GM19035 (cell line): ENCODE results near the gene AMFR.
A peak's percentile ranks its signal among the peaks of the same experiment; 100 is the strongest.

ENCODE experiments used
- ATAC-seq: cut with Tn5 transposase; IDR thresholded peaks from one replicate; pipeline ENCODE4 v1.9.1; 2021; ENCODE audit not compliant: unreplicated experiment

AMFR gene

DNA sequence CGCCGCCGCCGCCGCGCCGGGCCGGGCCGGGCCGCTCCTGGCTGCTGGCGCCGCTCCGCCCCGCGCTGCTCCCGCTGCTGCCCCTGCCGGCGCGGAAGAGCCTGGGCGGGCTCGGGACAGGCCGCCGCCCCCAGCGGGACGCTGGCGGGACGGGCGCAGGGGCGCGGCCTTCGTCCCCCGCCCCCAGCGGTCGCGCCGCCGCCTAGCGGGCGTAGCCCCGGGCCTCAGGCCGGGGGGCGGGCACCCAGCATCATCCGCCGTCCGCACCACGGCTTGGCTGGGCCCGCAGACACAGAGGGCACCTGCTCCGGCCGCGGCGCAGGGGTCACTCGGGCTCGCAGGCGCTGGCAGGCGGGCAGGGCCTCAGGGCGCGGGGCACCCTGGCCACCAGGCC, at the start of gene AMFR:
Gene AMFR, minus strand, starts transcription at position 107 of the 394 bp plus-strand sequence. CDS start 218 bp downstream, outside the sequence.
- ATAC-seq: peak; percentile 77

DNA sequence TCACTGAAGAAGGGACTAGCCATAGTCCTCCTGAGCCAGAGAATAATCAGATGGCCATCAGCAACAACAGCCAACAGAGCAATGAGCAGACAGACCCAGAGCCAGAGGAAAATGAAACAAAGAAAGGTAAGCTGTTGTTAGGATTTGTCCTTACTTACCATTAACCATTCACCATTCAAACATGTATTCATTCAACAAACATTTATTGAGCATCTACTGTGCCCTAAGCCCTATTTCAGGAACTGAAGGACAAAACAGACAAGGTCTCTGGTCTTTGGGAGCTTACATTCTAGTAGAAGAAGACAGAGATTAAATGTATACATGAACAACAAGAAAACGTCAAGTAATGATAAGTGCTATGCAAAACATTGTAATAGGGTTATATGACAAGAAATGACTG, 45.3 kb upstream of the AMFR start:
- ATAC-seq: no peak

DNA sequence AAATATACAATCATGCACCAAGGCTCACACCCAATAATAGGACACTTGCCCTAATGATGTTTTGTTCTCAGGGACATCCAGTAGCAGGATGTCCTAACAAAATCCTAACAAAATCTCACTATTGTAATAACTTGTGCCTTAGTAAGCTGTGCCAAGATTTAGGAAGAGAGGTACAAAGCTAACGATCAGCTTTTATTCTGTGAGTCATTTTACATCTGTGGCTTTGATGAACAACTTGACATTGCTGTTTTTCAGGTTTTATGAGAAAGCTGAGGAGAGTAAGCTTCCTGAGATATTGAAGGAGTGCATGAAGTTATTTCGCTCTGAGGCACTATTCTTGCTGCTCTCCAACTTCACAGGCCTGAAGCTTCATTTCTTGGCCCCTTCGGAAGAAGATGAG, 44.9 kb upstream of the AMFR start:
- no peak for ATAC-seq

DNA sequence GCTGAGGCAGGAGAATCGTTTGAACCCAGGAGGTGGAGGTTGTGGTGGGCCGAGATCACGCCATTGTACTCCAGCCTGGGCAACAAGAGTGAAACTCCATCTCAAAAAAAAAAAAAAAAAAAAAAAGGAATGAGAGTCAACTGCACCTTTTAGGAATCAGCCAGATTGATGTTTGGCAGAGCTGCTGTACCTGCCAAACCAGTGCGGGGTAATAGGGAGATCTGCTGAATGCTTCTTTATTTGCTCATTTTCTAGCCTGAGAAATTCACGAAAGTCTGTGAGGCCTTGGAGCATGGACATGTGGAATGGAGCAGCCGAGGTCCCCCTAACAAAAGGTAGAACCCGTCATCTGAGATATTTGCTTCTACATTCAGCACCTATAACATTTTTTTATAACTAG, 44.4 kb upstream of the AMFR start:
- no peak for ATAC-seq

DNA sequence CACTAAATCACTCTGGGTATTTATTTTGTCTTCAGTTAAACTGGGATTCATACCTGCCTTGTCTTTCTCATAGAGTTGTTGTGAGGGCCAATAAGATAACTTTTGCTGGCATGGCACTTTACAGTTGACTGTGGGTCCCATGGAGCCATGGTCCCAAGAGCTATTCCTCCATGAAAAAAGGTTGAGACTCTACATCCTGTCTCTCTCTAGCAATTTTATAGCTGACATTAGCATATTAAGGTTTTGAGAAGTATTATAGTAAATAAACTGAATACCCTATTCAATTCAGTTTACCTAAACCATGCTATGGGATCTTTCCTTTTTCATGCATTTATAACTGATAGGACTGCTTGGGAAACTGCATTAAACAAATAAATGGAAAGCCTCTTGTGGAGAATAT, 43.5 kb upstream of the AMFR start:
- ATAC-seq: no peak

DNA sequence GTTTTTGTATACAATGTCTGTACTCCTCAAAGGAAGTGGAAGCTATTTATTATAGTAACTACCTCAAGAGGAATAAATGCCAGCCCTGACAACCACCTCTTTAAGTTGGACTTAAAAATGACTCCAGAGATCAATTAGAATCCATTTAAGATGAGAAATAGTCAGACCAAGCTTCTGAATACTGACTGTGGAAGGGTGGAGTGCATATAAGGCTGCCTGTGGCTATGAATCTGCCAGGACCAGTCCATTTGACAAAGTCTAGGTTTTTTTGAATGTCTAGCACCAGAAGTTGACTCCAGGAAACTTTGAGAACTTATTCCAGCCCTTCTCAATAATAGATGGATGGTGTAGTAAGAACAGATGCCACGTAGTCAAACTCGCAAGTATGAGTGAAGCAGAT, 41.0 kb upstream of the AMFR start:
- no peak for ATAC-seq

DNA sequence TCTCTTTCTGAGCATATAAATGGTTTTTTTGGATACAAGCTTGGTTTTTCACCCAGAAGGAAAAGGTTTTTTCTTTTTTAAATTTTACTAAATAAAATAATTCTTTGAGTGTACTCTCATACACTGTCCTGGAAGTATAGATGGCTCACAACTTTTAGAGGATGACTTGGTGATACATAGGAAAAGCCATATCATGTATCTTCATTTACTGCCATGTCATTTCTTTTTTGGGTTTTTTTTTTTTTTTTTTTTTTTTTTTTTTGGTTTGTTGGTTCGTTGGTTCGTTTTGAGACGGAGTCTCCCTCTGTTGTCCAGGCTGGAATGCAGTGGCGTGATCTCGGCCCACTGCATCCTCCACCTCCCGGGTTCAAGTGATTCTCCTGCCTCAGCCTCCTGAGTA, 37.8 kb upstream of the AMFR start:
- ATAC-seq: no peak

DNA sequence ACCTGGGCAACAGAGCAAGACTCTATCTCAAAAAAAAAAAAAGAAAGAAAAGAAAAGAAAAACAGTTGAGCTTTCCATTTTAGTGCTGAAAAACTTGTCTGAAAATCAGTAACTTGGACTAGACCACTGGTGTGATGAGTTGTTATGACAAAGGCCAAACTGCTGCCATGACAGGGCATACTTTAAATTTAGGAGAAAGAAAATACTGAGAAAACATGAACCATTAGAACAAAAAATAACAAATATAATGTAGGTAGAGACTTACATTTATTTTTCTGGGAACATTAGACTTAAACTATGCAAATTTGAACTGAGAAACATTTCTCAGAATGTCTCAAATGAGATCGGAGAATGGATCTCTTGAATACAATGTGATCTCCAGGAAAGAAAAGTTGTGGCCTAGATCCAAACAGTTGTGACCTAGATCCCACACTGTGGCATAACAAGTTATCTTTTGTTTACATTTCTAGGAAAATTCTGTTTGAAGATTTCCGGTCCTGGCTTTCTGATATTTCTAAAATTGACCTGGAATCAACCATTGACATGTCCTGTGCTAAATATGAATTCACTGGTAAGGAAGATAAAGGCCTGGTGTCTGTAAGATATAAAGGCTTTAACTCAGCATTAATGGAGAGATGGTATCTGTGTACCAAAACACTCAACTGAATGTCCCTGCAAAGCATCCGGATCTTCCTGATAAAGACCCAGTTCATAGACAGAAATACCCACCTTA, 36.9 kb upstream of the AMFR start:
- no peak for ATAC-seq

DNA sequence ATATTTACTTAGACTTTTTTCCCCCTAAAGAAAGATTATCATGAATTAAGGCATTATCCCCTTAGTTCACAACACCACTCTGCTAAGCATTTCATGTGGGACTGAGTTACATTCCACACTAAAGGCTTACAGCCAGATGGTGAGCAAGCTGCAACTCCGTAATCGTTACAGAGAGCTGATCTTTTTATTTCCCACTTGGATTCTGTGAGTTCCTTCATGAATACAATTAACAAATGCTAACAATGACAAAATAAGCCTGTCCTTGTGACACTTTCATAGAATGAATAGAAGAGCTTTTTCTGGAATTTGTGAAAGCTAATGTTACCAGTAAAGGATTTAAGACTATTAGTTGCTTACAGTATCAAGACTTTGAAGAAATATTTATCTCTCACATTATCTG, 34.8 kb upstream of the AMFR start:
- ATAC-seq: no peak

DNA sequence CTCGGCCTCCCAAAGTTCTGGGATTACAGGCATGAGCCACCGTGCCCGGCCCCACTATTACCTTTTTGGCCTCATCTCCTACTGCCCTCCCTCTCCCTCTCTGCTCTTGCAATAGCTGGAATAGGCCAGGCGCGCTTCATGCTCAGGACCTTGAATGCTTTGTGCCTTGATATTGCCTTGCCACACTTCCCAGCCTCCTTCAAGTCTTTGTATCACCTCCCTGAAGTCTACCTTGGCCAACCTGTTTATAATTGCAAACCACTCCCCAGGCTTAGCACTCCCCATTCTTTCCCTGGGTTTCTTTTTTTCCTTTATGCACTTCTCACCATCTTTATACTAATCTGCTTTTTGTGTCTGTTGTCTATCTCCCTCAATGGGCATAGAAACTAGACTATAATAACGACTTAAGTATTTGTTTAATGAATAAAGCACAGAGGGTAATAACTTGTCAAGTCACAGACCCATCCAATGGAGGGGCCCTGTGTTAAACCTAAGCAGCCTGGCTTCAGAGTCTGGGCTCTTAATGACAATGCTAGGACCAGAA, 32.7 kb upstream of the AMFR start:
- ATAC-seq: no peak

DNA sequence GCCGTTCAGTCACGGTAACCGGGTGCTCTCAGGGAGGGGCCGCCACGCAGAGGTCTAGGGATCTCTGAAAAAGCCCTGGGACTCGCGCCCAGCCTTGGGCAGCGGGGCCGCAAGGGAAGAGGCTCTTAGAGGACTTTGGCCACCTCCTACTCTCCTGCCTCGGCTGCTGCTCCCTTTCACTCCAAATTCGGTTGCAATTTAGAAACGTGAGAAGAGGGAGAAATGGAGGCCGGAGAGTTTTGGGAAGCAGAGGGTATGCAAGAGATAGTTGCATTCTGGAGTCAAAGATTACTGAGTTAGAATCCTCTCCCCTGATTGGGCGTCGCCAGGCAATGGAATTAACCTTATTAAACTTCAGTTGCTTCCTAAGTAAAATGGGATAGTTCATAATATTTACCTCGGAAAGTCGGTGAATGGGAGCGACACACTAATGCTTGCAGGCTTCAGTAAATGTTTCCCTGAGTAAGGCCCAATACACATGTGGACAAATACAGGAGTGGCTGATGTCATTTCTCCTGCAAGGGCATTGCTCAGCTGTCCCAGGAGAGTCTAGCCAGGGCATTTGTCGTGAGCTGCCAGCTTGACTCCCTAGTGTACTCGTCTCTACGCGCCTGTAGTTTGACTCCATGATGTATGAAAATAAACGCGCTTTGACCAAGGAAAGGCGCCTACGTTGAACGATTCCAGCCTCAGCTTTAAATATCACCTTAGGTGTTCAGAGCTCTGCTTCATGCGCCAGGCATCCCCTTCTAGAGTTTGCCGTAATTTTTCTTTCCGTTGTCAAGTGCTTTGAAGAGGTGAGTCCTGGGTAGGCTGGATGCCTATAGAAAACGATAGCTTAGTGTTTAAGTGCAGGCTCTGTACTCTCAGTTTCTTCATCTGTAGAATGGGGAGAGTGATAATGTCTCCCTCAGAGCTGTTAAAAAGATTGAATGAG, 26.7 kb upstream of the AMFR start:
- ATAC-seq: peak; percentile 37

DNA sequence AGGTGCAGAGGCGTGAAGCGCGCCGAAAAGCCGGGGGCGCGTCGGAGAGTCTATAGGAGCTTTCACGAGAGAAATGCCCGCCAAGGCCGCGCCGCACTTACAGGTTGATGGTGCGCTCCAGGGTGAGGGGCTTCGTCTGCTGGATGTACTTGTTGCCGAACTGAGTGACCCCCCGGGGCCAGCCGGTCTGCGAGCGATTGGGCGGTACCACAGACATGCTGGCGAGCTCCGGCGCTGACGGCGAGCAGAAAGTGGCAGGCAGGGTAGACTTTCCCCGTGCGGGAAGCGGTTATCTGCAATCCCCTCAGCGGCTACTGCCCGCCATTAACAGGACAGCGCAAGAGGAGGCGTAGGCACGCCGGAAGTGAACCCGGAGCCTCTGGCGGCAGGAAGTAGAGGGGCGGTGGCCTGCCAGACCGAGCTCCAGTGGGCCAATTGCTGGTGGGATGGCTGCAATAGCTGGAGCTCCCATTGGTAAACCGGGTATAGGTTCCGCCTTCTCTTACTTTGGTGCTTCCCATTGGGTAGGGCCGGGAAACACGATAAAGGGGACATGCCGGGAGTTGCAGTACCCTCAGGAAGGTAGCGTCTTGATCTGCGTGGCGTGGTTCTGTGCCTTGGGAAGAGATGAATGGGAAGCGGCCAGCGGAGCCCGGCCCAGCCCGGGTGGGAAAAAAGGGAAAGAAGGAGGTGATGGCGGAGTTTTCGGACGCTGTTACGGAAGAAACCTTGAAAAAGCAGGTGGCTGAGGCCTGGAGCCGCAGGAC, 25.8 kb upstream of the AMFR start, which contains the start of the genes NUDT21 and OGFOD1:
Gene NUDT21, minus strand, starts transcription at position 347 of the 767 bp plus-strand sequence. Its CDS starts 130 bp downstream, at position 217.
Gene OGFOD1, plus strand, starts transcription at position 569 of the 767 bp plus-strand sequence. Its CDS starts 59 bp downstream, at position 628.
- ATAC-seq: peak; percentile 98

DNA sequence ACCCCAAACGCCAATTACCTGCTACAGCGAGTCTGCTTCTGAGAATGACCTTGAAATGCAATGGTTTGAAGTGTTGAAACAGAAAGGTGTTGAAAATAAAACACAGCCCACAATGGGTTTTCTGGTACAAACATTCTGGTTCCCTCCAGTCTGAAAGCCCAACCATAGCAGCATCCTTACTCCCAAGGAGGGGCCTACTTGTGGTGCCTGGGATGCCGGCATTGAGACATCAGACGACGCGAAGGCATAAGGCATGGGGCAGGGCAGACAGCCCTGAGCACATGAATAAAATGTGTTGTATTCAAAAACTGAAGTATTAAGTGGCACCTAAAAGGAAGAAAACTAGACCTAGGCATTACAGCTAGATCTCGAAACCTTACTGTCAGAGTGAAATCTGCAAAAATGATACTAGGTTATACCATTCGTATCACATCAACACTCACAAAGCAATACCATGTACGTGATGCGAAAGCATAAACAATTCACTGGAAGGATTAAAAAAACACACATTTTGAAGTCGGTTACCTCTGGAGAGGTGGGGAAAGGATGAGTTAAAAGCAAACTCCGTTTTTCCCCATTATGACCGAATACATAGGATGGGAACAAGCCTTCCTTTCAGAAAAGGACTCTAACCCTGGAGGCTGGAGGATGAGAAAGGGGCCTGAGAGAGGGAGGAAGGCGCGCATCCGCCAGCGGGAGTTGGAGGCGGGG, 25.1 kb upstream of the AMFR start:
- peak; percentile 40 for ATAC-seq

DNA sequence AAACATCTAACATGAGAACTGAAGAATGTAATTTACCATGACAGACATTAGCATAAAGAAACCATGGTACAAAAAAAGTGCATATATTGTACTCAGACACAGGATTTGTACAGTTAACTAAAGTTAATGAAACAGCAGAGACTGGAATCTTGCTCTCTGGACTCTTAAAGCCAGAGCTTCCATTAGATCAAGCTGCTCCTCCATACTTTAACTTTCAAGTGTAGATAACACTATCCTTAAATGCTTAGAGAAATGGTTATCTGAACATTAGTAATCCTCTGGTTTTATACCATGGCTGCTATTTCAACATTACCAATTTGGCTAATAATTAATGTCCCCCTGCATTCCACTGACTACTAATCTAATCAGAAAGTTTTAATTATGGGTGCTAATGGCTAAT, 22.7 kb upstream of the AMFR start:
- no peak for ATAC-seq

DNA sequence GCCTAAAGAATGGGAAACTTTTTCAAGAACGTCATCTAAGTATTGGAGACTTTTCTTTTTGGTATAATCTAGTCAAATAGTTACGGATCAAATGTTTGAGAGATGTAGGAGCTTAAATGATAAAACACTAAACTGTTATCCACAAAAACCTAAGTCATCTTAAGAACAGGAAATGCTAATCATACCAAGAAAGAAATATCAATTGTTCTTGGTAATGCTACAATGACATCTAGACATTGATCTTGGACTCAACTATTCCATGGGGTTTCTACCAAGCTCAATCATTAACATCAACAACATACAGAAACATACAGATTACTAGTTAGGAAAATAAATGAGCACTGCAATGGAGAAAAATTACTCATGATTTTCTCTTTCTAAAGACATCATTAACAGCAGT, 21.9 kb upstream of the AMFR start:
- ATAC-seq: no peak

DNA sequence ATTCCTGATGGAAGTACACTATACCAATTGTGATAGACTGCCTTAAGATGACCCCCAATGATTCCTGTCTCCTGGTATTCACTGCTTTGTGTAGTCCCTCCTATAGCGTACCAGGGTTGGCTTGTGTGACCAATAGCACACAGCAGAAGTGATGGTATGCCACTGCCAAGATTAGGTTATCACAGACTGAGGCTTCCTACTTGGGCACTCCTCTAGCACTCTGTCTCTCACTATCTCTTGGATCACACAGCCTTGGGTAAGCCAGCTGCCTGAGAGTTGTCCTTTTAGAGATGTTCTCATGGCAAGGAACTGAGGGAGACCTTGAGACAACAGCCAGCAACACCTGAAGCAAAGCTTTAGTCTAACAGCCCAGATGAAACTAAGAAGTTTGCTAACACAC, 12.7 kb upstream of the AMFR start:
- ATAC-seq: no peak

DNA sequence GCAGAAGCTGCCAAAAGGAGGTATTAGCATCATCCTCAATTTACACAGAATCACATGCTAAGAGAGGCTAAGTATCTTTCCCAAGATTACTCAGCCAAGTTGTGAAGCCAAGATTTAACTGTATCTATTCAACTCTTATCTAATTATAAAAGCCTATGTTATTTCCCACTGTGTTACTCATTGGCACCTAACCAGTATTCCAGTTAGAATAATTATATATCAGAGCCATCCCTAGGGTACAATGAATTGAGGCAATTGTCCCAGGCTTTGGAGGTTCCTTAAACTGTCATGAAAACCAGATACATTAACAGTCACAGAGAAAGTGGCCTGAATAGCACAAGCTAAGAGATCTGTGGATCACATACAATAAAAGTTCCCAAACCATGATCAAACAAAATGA, 10.9 kb upstream of the AMFR start:
- no peak for ATAC-seq

DNA sequence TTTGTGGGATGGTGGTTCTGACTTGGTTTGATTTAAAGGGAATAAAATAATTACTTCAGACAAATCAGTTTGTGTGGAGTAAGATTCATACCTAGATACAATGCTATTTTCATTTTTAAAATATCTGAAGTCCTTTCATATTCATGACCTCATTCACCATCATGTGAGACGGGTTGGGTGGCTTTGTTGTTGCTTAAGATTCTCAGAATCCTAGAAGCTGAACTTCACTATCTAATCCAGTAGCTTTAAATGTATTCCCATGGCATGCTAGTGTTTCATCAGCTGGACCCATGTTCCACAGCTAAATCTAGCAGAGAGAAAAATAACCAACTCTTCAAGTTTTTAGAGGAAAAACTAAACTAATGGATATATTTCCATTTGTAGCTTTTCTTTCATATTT, 2.7 kb upstream of the AMFR start:
- ATAC-seq: no peak

DNA sequence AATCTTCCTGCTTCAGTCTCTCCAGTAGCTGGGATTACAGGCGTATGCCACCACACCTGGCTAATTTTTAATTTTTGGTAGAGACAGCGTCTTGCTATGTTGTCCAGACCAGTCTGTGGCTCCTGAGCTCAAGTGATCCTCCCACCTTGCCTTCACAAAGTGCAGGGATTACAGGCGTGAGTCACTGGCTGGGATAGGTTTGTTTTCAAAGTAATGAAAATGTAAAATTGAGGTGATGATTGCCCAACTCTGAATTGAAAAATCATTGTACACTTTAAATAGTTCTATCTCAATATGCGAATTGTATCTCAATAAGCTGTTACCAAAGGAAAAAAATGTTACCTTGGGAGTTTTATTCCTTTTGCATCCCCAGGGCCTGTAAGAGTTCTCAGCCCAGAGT, 1.2 kb upstream of the AMFR start:
- ATAC-seq: no peak

DNA sequence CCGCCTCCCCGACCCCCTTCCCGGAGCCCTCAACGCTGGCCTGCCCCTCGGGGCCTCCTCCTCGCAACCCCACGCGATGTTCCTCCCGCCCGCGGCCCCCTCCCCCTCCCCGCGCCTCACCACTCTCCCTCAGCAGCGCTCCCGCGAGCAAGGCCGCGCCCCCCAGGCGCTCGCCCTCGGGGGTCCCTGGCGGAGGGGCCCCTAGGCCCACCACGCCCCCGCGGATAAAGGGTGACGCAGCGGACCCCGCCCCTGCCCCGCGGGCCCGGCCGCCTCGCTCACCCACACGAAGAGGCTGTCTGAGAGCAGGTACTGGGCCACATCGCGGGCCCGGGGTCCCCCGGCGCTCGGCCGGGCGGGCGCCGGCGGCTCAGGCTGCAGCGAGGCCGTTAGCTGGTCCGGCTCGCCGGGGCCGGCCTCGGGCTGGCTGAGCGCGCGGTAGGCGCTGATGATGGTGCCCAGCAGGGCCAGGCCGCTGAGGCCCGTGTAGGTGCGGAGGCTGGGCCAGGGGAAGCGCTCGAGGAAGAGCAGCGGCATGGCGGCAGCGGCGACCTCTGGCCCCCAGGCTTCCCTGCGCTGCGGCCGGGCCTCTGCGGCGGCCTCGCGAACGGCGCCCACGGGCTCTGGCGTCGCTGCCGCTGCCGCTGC, 430 bp downstream of the AMFR start:
- ATAC-seq: peak; percentile 32
